Lung microvascular endothelial cell (primary cell): ENCODE data around the gene SLC28A3. TPM values are rescaled to one million over a fixed set of nuclear protein-coding genes. Genes with fewer than 3 reads are reported as not detected.

ENCODE experiments used
- DNase-seq, 2 donors: peaks; one replicate each; pipeline versions ENCODE4 v3.0.0 to v3.0.0-alpha.2; 2010; ENCODE audit warnings: low read depth in 2 of 2
- total RNA-seq: library from RNA; depleted of rRNA; stranded (reverse); fragments of >200 nt; gene quantifications from 2 replicates; pipeline ENCODE4 v1.2.1, GENCODE V29; 2014

SLC28A3 gene
- total RNA-seq, 1 donor from 2014 or later = not detected

DNA sequence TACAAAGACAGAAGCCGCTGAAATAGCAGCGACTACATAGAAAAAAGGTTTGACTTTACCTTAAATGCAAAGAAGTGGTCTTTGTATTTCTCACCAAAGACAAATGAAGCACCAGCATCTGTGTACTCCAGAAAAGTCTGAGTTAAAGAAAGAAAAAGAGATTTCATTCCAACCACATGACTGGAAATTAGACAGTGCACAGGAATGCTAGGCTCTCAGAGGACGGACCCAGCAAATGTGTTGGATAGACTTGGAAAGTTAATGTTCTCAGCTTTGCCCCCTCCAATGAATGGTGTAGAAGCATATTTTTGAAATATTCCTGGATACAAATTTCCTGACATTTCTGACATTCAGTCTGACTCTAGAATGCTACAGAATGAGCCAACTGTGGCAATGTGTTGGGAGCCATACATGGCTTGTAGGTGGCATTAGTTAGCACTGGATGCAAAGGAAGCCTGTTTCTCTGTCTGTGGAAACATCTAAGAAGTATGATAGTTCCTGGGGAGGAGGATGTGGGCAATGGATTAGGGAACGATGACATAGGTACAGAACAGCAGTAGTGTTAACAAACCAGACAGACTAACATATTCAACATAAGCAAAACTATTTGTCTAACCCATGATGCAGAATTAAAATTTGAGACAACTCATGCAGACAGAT is 43.3 kb downstream of the SLC28A3 start:
- DNase-seq = peak in 1 of 2 donors; percentile 26

DNA sequence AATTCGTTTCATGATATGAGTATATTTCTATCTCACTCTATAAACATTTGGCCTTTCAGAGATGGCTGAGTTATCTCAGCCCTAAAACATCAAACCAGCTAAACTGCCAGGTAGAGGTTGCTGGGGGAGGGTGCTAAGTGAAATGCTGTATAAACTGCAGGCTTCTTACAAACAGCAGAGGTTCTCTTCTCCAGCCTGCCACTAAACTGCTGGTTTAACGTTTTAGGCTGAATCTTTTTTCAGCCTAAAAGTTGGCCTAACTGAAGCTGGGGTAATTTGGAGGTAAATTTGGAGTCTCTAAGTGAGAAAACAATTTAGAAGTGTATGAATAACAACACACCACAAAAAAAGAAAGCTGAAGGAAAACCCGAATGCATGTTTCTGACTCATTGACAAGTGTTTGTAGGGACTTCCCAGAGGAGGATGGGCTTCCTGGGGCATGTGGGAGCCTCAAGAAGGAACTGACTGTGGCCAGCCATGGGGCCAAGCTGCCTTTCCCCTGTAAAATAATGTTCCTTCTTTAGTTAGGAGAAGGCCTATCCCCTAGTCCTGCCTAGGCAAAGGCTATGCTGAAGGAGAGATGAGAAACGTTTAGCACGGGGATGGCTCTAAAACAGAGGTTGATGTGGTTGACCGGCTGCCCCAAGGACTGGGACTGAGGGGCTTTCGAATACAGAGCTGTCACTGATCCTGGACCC is 44.3 kb downstream of the SLC28A3 start:
- peak in 1 of 2 donors; percentile 81 for DNase-seq

DNA sequence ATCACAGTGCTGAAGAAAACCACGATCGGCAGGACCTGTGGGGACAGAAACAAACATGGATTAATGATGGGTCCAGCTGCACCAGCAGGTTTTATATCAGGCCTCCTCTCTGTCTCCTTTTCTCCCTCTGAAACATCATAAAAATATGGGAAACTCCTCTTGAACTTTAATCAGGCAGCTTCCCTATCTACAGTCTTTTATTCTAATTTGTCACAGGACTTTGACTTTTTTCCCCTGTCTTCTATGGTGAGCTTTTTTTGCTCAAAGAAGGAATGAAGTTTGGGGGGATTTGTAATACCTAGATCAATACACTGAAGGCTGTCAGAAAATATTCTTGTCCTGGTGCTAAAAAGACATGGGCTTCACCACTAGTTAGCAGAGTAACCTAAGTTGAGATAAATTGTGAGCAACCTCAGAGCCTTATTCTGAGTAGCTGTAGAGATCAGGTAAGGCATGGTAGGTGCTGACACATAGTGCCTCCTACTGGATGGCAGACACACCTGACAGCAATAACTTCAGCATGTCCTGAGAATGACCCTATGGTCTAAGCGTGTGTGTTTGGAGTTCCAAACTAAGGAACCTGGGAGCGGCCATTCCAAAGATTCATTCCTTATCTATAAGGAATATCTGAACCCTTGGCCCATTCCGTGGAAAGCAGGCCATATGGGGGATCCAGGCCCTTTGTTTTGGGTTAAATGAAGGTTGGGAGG is 46.2 kb downstream of the SLC28A3 start:
- DNase-seq = peak in 1 of 2 donors; percentile 9

DNA sequence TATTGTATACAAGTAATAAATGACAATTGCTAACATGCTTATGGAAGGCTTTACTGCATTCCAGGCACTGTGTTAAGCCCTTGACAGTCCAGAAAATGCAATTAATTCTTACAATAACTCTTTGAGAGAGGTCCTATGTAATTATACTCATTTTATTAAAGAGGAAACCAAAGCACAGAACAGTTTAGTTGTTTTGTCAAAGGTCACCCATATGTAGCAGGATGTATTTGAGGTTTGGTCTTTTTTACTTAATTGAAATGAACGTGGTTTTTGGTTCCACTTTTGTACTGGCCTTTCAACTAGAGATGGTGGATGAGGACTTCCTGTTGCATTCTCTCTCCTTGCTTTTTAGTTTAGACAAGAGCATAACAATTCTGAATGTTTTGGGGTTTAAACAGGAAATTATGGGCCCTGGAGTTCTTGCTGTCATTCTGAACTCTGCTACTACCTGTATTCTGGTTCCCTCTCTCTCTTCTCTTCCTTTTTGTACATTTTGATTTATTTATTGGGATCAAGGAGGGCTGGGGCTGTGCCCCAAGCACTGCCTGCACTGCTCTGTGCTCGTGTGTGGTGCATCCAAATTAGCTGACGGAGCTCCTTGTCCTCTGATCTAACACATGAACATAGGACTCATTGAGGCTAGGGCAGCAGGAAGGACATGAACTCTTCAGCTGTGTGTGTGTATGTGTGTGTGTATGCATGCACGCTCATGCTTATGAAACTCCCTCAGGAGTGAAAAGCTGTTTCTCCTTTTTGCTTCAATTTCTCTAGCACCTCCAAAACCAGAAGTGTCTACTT is 47.4 kb downstream of the SLC28A3 start:
- no peak for DNase-seq

DNA sequence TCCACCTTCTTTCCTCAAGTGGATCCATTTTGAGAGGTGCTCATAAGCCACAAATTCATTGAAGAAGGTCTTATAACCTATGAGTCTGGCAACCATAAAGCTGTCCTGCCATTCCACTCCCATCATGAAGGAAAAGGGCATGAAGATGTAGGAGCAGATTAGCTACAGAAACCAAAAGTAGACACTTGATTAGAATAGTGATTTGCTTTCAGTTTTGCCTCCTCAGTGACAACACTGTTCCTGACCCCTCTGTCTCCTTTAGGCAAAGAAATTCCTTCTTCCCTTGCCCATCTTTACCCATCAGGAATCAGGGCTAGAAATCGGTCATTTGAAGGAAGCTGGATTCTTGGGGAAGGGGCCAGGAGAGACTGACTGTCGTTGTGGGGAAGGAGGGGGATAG is 55.2 kb downstream of the SLC28A3 start:
- DNase-seq = no peak

DNA sequence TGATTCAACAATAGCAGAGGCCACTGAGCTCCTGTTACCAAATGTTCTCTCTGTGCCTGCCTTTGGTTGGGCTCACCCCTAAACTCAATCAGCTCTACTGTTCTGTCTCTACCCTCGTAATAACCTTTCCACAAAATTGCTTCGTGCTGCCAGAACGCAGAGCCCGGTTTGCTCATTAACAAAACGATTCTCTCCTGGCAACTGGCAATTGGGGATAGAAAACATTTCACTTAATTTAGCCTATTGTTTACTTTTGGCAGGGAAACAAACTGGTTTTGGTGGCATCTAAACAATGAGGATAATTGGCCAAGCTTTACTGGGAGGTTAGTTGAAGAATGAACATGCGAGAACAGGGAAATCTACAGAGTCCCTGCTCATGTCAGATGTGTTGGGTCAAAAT is 56.6 kb downstream of the SLC28A3 start:
- DNase-seq = no peak

DNA sequence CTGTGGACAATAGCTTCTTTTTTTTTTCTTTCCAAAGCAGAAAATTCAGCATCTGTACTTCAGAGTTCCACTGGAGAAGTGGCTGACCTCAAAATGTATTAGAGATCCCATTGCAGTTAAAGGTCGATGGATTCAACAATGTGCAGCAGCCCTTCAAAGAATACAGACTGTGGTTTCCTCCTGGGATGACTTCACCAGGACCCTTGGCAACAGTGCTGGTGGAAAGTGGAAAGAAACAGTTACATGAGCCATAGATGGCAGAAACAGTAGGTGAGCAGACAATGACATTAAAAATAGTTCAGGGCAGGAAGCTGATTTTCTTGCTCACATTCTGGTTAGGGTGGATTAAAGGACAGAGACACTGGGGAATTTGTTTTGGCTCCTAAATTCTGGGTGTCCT is 62.4 kb downstream of the SLC28A3 start:
- DNase-seq = peak; percentile 48 to 51

DNA sequence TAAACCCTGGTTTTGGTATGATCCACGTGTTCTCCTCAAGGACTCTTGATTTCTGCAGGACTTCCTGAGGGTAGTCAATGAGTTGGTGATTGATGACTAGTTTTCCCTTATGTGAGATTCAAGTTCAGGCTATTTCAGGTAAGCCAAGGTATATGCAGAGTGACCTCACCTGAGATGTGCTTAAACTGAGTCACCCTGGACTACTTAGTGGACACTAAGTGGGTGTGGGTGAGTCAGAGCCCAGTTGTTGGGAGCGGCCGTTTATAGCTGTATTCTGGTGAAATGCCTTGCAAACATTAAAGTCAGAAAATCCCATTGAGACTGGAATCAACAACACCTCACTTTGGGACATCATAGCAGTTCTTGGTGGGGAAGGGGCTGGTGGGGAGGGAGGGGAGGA is 62.9 kb downstream of the SLC28A3 start:
- DNase-seq = no peak

DNA sequence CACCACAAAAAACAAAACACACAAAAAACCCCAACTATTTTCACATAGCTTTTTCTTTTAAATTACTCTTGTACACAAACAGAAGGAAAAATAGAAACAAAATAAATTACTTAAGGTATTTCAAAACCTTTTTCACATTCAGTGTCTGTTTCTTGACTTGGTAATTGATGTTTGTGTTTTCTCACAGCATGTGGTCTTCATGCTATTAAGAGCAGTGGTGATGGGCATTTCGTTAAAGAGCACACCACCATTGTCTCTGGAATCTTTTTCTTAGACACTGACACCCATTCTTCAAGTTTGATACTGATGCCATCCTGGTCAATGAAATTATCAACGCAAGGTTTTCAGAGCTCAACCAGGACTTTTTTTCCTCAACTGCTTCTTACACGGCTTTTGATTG is 63.8 kb downstream of the SLC28A3 start:
- DNase-seq = no peak

DNA sequence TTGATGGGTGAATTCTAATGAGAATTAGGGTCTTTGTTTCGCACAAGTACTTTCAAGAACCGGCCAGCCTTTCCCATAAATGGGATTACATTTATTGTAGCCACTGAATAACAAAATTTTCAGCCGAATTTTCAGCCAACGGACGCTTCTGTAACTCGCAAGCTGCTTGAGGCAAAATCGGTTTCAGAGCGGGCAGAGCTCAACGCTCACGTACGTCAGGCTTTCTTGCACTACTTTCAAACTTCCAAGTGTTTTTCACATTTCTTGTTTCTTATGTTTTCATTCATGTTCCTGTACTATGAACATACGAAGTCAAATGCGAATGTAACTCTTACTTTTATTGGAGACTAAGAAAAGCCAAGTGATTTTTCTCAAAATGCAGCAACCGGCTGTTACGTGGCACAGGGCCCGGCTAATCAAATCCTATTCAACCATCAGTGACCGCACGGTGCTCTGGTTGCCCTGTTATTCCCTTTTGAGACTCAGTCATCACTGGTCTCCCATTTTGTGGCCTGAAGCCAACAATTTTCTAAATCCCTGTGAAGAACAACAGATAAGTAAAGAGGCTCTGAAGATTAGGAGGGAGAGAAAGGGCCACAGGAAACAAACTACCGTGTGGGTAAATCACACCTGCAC is 68.5 kb downstream of the SLC28A3 start:
- DNase-seq = no peak

DNA sequence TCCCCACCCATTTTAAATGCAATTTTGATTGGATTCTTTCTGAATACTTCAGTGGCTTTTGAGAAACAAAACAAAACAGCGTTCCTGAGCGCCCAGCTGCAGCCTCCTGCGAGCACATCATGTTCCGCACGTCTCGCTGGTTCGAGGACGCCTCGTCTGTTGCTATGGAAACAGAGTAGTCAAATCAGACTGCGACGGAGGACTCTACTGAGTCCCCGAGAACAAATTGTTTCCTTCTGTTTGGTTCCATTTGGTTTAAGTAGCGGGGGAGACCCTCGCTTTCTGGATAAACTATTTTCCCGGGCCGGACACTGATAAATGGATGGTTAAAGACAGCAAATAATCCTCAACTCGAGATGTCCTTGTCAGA is 69.0 kb downstream of the SLC28A3 start:
- peak; percentile 11 to 15 for DNase-seq

DNA sequence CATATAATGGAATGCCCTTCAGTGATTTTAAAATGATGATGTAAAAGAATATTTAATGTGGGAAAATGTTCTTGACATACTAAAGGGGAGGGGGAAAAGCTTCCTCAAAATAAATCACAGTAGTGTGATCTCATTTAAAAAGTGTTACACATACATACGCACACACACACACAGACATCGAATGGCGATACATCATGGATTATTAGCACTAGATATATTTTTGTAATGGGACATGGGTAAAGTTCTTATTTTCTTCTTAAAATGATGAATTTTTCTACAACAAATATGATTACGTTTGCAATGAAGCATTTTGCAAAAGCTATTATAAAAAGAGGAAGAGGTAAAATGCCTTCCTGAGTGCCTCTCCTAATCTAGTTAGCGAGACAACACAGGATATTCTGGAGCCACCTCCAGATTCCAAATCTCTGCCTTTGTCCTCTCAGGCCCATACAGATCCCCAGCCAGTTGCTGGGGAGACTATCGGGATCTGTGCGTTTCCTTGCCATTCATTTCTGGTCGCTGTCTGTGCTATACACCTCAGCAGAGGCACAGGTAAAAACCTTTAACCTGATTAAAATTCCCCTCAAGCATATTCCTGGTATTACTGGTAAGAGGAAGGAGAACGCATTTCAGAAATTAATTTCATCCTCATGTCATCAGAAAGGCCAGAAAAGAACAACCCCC is 69.6 kb downstream of the SLC28A3 start:
- no peak for DNase-seq

DNA sequence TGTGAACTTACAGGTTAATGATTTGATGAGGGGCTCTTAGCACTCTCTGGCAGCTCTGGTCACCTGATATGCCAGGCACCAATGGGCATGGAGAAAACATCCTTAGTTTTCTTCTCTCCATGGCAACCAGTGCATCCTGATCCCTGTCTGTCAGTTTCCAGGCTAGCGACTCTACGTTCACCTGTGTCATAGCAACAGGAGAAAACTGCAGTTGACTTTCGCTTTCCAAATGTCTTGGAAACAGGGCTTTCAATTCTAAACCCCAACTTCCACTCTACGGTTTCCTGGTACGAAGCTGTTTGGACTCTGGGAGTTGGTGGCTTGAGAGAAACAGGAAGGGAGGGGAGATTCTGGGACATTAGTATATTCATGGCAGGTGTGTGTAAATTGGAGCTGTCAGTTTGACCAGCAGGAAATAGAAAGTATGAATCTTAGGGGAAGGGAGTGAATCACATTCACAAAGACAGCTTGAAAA is 74.4 kb downstream of the SLC28A3 start:
- peak; percentile 35 to 64 for DNase-seq

DNA sequence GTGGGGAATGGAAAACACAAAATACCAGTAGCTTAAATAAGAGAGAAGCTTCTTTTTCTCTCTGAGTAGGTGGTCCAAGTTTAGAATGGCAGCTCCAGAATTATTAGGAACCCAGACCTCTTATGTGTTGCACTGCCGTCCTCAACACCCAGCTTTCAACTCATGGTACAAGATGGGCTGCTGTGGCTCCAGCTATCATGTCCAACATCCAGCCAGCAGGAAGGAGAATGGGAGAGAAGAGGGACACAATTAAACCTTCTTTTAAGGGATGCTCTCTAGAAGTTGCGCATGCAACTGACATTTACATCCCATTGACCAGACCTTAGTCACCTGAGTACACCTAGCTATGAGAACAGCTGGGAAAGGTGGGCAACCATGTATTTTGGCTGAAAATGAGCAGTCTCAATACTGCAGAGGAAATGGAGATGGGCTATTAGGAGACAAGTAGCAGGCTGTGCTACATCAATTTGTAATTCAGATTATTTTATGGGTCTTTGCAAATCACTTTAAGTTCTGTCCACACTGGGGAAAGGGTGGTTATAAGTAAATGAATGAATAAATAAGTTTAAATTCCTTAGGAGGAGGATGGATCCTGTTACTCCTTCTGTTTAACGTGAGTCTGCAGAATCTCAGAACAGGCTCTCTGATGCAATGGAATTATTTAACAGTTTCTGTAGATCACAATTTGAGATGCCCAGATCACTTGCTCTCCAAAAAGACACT is 76.1 kb downstream of the SLC28A3 start:
- no peak for DNase-seq

DNA sequence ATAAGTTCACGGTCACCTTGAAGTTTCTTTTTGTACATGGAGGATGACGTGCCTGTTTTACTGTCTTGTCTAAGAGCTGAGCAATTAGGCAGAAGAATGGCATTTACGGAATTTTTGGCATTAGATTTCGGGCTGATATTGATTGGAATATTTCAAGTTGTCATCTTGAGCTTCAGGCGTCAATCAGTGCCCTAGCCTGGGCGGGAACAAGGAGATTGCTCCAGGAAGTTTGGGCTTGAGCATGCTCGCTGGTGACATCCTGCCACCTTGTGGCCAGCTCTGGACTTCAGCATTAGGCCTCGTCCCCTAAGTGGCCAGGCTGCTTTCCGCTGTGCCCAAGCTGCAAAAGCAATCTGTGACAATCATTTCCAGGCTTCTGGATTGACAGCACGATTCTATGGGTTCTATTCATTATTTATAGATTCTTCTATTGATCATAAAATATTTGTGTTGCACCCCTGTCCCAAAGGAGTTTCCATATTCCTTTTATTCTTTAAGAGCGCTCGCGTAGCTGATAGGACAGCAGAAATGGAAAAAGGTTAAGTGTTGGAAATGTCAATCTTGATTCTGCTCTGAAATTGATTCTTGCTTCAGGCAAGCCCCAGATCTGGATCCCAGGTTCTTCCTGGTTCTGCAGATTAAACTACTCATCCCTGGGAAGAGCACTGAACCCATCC is 79.3 kb downstream of the SLC28A3 start:
- DNase-seq = peak; percentile 82 to 88

DNA sequence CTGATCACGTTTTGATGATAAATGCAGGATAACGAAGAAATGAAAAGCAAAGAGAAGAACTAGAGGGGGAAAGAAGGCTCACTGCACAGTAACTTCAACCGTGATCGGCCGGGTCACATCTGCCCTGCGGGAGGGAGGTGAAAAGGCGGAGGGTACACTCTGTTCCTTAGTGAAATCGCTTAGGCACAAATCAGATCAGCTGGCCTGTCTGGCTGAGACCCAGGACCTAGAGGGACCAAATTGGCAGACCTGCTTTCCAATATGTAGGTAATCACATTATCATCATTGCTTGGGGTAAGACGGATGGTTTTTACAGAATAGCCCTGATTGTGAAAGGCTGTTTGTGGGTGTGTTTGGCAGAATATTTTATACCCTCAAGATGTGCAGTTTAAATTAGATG is 82.2 kb downstream of the SLC28A3 start:
- DNase-seq = no peak

DNA sequence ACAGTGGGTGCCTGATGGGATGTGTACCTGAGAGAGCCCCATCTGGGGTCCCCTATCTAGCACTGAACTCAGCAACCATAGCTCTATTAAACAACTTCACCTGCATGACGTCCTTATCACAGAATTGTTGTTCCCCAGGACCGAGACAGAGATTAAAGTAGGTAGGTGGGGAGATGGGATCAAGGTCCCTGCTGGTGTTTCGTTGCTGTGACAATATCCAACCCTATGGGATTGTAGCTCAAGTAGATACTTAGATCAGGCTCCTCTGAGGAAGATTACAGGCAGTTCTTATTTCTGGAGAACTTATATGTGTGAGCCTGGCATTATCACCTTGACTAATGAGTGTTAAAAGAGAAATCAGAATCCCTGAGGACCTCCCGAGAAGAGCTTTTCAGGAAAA is 84.9 kb downstream of the SLC28A3 start:
- DNase-seq = no peak

DNA sequence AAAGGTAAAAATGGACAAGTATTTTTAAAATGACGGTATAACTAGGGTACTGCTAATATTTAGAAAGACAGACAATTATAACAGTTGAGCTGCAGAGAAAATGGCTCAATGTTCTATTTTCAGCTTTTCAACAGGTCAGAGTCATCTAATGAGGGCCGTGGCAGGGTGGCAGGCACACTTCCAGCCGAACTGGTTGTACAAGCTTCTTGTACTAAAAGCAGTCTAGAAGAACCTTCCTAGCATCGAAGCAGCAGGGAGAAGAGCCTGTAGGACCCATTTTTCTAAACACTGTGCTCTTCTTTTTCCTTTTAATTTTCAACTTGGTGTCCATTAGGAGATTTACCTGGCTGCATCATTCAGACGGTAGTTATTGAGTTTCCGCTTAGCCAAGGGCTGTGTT is 85.6 kb downstream of the SLC28A3 start:
- DNase-seq = no peak

DNA sequence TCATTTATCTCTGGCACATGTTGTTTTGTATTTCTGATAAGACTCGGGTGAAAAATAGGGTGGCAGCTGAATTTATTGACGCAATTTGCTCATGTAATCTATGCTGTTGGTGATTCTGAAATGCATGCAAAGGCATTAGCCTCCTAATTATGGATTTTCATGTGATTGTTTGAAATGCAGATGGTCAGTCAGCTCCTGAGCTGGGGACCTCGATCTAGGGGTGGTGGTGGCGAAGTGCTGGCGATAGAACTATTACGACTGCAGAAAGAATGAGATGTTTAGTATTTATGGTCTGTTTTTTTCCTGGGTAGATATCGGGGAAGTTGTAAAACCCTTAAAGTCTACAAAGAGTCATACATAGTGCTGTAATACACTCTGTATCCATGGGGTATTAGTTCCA is 88.6 kb downstream of the SLC28A3 start:
- no peak for DNase-seq
